Kidney (tissue), 14 donors: ENCODE measurements around the gene C9. TPM values are rescaled to one million over a fixed set of nuclear protein-coding genes. Genes with fewer than 3 reads are reported as not detected.

Experiments used
- DNase-seq, 5 donors: peaks; one replicate each; pipeline ENCODE4 v3.0.0-alpha.2; 2013 to 2020
- FAIRE-seq: peaks from 2 replicates; lab custom pipeline; 2012; peaks lifted over from hg19 to GRCh38; lab: Jason Lieb, UNC
- H3K27ac ChIP-seq, 2 donors: one replicate each; pipeline ENCODE4 v1.7.0; 2013; ENCODE audit warnings: low read depth in 2 of 2, low read length in 2 of 2, inconsistent platforms in 1 of 2
- H3K27me3 ChIP-seq: one replicate; pipeline ENCODE4 v1.7.1; 2013; ENCODE audit warnings: low read length, inconsistent platforms; ENCODE audit not compliant: control insufficient read depth, insufficient read depth
- H3K36me3 ChIP-seq, 3 donors: one replicate each; pipeline versions ENCODE4 v1.7.0 to v1.7.1; 2013; ENCODE audit warnings: low read length in 3 of 3, control low read depth in 1 of 3, inconsistent platforms in 1 of 3; ENCODE audit not compliant: insufficient read depth in 3 of 3, control insufficient read depth in 2 of 3
- H3K4me1 ChIP-seq, 3 donors: one replicate each; pipeline versions ENCODE4 v1.7.0 to v1.7.1; 2013; ENCODE audit warnings: low read length in 3 of 3, inconsistent platforms in 1 of 3, low read depth in 1 of 3; ENCODE audit not compliant: control insufficient read depth in 2 of 3, insufficient read depth in 2 of 3
- H3K4me3 ChIP-seq, 3 donors: one replicate each; pipeline versions ENCODE4 v1.7.0 to v1.8.1; 2013; ENCODE audit warnings: low read length in 3 of 3, control low read depth in 1 of 3, inconsistent platforms in 1 of 3
- H3K9ac ChIP-seq, 3 donors: one replicate each; pipeline versions ENCODE4 v1.7.0 to v1.7.1; 2013; ENCODE audit warnings: low read length in 3 of 3, control low read depth in 1 of 3, inconsistent platforms in 1 of 3
- H3K9me3 ChIP-seq, 3 donors: one replicate each; pipeline versions ENCODE4 v1.7.0 to v1.7.1; 2013; ENCODE audit warnings: low read length in 3 of 3, control low read depth in 1 of 3, inconsistent platforms in 1 of 3; ENCODE audit not compliant: control insufficient read depth in 2 of 3, insufficient read depth in 1 of 3
- CTCF ChIP-seq: IDR thresholded peaks from 3 replicates; pipeline ENCODE4 v1.5.1; 2012; ENCODE audit warnings: mild to moderate bottlenecking, moderate library complexity, borderline replicate concordance; ENCODE audit not compliant: insufficient read depth; ENCODE audit errors: extremely low read depth
- intact Hi-C: fragments of 100-400 bp; cut with DNase I; formaldehyde crosslinking; loops from one replicate; pipeline ENCODE4 v1.11.1; 2022
- polyA plus RNA-seq: library from polyadenylated mRNA; stranded (reverse); fragments of 350-450 nt; fragmentation: Illumina TruSeq; extraction: RNeasy Lipid Tissue Mini Kit (QIAGEN cat#74804); gene quantifications from one replicate; pipeline ENCODE4 v1.2.3, GENCODE V29; 2014; ENCODE audit warnings: low read depth, low replicate concordance; ENCODE audit not compliant: insufficient read depth
- total RNA-seq: library from RNA; stranded (reverse); fragmentation: NEBNext Ultra II Directional; extraction: Animal tissue kit (Norgen Biotek cat#: 25700); gene quantifications from one replicate; pipeline ENCODE4 v1.2.1, GENCODE V29; 2021
- donor health status: control.
- donor health status: control.
- donor health status: control.
- donor health status: control.
- donor health status: control.
- donor health status: DM: yes; HTN: yes; CAD: no.
- donor health status: Normal renal cell carcinoma (clear cell type).

C9 gene
- total and polyA plus RNA-seq, 2 donors from 2014 or later = 1.5 to 4.5 TPM

GRCh38 chr5:39369123-39369815 lies 5.0 kb upstream of the C9 start:
- H3K4me3 ChIP-seq = no peak overlapping the region
- H3K9me3 ChIP-seq = no peaks in the 10 kb centered on the region

GRCh38 chr5:39368116-39368515 lies 3.8 kb upstream of the C9 start:
- Histone ChIP-seq H3K36me3 (peaks cover 2 to 9% (median 7%) of the 10 kb centered on the region in 3 donors), H3K27me3 (no peaks in the 10 kb centered on the region), H3K4me3 (no peak overlapping the region), H3K9ac (no peak overlapping the region), H3K27ac (peak overlapping the region in 1 of 2 donors; percentile 6), H3K4me1 (peaks cover 0 to 41% (median 9%) of the 10 kb centered on the region in 3 donors), H3K9me3 (no peaks in the 10 kb centered on the region)
- DNase-seq (no peak), FAIRE-seq (no peak)
- intact Hi-C loops = no loop called here
- TF ChIP-seq CTCF = no peak

More at GRCh38 chr5:39369123-39369815, 5.0 kb upstream of the C9 start:
- peaks cover 2 to 17% (median 7%) of the 10 kb centered on the region in 3 donors for H3K36me3 ChIP-seq
- DNase-seq = no peak
- peak overlapping the region in 1 of 2 donors; percentile 6 for H3K27ac ChIP-seq
- peaks cover 4 to 50% (median 13%) of the 10 kb centered on the region in 3 donors for H3K4me1 ChIP-seq
- intact Hi-C loops = no loop called here
- no peak for TF ChIP-seq CTCF
- no peak for FAIRE-seq
- H3K27me3 ChIP-seq = no peaks in the 10 kb centered on the region
- no peak overlapping the region for H3K9ac ChIP-seq

GRCh38 chr5:39367711-39368110 lies 3.4 kb upstream of the C9 start:
- DNase-seq = no peak
- Histone ChIP-seq H3K4me1 (peaks cover 0 to 40% (median 9%) of the 10 kb centered on the region in 3 donors), H3K27me3 (no peaks in the 10 kb centered on the region), H3K36me3 (peaks cover 2 to 5% (median 3%) of the 10 kb centered on the region in 3 donors), H3K9me3 (no peaks in the 10 kb centered on the region), H3K9ac (no peak overlapping the region), H3K4me3 (no peak overlapping the region), H3K27ac (no peak overlapping the region)
- intact Hi-C loops = no loop called here
- FAIRE-seq = no peak
- no peak for TF ChIP-seq CTCF
